Raji (cell line): ENCODE results near the gene CST8.

Source experiments
- POLR2A ChIP-seq: IDR thresholded peaks from 2 replicates; pipeline ENCODE4 v1.6.1; 2011; ENCODE audit warnings: low read depth, low read length, control low read depth; ENCODE audit not compliant: insufficient read depth

CST8 gene

DNA sequence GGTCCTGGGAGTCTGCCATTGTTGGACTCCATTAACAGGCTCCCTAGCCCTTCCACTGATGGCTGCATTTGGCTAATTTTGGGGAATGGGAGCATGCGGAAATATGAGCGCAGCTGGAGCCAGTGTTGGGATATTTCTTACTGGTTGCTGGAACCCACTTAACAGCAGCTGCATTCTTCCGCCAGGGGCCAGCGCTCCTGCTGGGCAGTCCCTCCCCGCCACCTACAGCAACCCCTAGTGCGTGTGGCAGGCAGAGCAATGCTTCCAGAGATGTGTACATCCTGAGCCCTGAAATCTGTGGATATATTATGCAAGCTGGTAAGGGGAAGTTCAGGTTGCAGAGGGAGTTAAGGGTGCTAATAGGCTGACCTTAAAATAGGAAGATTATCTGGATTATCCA is 16.4 kb downstream of the CST8 start:
- no peak for TF ChIP-seq POLR2A

DNA sequence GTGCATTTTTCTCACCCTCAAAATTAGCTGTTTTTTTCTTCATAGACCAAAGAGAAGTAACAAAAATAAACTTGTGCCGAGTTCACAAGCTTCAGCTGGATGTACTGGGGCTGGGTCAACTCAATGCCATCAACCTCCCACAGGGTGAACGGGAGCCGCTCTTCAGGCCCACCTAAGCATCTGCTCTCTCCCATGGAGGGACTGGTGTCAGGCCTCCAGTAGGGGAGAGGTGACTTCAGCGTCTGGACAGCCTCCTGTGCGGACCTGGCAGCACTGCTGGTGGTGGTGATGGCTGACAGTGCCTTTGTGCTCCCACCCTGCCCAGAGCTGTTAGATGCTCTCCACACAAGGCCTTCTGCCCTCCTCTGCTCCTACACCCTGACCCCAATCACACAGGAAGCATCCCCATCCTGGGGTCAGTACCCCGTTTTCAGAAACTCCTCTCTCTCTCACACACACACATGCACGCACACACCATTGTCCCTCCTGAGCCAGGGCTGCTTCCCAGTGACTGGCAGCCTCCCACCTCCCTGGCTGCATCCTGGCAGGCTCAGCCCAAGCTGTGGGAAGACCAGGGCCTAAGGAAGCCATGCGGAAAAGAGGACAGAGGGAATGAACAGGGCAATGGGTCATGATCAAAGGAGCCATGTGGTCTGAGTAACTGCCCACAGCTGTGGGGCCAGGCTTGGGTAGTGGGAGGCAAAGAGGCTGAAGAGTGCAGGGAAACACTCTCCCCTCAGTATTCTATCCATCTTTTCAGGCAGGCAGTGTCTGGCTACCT is 17.7 kb downstream of the CST8 start:
- no peak for TF ChIP-seq POLR2A

DNA sequence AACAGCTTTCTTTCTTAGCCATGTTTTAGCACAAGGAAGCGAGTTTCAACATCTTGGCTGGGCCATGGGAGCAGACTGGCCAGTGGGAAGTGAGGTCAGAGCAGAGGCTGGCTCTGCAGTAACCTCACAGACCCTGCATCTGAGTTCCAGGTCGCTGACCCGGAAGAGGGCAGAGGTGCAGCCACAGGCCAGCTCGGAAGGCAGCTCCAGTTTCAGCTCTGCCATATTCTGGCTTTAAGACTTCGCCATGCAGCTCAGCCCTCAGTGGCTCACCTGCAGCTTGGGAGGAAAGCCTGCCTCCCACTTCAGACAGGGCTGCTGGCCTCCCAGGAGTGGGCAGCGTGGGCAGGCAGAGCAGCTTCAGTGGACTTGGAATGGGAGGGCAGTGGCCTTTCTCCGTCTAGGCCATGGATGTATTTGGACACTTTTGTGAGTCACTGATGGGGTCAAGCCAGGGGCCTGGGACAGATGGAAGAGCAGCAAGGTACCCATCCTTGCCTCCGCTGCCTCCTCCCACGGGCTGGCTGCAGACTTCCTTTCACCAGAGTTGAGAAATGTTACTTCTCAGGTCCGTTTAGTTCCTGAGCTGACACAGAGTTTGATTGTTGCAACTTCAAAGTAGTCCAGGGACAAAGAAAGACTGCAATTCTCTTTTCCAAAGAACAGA is 18.5 kb downstream of the CST8 start:
- no peak for TF ChIP-seq POLR2A

DNA sequence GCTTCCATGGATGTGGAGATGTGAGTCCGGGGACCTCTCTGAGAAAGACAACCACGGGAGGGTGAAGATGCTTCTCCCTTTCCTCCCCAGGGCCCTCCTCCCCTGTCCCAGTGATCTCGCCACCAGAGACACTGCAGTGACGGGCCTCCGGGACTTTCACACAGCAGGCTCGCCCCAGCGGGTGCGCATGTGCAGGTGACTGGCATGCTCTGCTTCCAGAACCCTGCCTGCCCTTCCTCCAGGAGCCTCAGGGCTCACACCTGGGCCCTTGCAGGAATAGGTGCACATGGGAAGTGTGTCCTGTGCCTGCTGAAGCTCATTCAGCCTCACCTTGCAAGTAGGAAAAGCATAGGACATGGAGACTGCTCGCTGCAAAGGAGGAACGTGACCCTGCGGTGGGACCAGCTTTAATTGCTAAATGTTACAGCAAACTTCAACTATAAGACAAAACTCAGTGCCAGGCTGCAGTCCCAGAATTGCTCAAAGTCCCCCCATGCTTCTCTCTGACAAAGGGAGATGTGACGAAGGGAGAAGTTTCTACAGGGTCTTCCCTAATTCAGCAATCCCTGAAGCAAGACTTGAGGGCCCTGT is 19.2 kb downstream of the CST8 start:
- no peak for TF ChIP-seq POLR2A

DNA sequence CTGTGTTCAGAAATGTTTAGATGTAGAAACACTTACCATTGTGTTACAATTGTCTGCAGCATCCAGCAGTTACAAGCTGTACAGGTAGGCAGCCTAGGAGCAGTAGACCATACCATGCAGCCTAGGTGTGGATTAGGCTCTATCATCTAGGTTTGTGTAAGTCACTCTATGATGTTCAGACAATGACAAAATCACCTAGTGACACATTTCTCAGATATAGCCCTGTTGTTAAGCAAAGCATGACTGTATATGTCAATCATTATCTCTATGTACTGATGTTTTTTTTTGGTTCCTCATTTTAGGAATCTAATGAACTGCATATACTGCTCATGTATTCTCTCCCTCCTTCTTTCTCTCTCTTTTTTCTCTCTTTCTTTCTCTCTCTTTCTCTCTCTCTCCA is 22.2 kb downstream of the CST8 start:
- TF ChIP-seq POLR2A, result no peak

DNA sequence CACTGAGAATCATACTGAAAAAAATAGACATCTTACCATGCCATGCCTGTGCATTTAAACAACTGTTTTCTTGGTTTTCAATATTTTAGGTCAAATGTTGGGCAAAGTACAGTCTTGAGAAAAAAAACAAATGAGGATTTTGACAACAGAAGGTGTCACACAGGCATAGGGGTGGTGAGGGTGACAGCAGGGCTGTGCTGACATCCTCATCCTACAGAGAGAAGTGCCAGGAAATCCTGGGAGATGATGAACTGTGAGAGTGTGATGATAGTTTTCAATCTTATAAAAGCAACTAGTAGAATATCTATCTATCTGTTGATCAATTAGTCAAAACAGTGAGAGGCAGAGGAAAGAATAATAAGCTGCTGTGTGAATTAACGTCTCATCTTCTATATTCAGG is 23.9 kb downstream of the CST8 start:
- TF ChIP-seq POLR2A, result no peak

DNA sequence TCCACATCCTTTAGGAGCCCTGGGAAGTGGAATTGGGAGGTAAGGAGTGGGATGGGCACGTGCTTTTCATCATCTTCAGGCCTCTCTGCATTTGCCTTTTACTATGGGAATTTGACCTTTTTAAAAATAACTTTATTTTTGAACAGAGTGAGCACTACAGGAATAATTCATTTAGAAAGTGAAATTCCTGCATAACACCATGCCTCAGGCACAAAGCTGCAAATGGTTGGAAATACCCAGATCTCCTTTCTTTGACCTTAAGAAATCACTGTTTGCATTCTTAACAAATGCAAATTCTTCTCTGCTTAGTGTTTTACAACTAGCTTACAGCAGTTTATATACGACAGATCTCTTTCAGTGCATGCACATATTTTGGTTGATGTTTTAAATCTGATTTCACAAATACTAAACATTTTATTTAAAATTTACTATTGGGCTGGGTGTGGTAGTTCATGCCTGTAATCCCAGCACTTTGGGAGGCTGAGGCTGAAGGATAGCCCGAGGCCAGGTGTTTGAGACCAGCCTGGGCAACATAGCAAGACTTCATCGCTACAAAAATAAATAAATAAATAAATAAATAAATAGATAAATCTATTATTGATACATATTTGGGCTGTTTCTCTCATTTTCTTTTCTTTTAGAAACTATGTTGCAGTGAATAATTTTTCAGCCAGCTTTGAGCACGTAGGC is 24.5 kb downstream of the CST8 start:
- no peak for TF ChIP-seq POLR2A

DNA sequence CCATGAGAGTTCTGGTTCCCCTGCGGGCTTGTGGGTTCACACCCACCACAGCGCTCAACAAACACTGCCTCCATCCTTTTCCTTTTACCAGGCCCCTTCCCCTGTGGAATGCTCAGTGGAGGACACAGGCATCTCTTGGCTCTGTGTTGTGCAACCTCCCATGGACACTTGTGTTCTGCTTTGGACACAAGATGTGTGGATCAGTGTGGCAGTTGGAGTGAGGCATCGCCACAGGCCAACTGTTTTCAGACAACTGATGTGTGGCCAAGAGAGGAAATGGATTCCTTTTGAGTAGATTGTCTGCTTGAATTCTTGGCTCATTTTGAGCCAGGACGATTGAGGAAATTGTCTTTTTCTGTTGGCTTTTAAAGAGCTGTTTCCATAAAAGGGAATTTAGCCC is 26.8 kb downstream of the CST8 start:
- TF ChIP-seq POLR2A, result no peak

DNA sequence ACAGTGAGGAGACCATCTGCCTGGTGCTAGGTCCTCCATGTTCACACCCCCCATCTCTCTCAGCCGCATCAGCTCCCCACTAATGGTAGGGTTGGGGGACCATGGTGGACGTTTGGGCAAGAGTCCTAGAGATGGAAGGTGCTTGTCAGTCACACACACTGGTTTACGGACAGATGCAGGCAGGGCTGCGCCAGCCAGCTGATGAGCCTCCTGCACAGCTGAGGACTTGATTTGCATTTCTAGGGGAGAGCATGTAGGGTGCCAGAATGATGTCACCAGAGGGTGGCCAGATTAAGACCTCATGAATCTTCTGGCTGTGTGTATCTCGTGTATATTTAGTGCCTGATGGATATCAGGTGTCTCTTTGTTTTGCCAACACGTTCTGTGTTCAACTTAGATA is 28.6 kb downstream of the CST8 start:
- no peak for TF ChIP-seq POLR2A

DNA sequence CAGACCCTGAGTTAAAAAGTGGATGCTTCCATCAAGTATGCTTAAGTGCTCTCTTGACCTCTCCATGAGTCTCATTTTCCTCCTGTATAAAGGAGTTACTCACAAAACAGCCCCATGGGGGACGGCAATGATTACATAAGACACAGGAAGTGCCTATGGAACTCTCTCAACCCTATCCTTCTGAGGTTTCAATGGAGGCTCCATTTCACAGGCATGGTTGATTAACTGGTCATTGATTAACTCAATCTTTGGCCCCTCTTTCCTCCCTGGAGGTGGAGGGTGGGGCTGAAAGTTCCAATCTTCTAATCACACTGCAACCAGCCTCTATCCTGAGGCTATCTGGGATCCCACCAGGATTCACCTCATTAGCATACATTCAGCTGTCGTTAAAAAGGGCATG is 29.3 kb downstream of the CST8 start:
- TF ChIP-seq POLR2A, result no peak

DNA sequence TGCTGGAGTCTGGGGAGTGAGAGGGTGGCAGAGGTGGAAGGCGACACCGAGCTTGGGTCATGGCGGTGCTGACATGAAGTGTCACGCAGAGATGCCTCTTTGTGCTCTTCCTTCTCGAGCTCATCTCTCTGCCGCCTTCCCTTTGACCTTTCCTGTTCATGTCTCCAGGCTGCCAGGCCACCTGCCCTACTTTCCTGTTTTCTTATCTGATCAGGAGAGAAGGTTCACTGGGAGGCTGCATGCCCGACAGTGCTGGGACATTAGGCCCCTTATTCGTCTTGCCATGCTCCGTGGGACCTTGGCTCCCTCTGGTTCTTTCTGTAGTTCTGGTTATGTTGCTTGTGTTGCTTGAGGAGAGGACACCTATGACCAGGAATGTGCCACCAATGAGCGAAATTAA is 33.2 kb downstream of the CST8 start:
- no peak for TF ChIP-seq POLR2A

DNA sequence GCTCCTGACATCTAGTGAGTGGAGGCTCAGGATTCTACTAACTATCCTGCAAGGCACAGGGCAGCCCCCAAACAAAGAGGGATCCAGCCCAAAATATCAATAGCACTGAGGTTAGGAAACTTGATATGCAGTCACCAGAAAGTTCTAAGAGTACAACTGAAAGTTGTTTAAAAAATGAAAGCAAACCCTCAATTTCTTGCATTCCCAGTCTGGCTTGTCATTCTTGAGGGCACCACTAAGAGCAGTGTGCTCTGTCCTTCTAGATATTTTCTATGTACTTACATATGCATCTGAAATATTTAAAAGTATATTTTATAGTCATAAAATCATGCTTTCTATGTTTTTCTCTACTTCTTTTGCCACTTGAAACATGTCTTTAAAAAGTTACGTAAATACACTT is 35.9 kb downstream of the CST8 start:
- no peak for TF ChIP-seq POLR2A

DNA sequence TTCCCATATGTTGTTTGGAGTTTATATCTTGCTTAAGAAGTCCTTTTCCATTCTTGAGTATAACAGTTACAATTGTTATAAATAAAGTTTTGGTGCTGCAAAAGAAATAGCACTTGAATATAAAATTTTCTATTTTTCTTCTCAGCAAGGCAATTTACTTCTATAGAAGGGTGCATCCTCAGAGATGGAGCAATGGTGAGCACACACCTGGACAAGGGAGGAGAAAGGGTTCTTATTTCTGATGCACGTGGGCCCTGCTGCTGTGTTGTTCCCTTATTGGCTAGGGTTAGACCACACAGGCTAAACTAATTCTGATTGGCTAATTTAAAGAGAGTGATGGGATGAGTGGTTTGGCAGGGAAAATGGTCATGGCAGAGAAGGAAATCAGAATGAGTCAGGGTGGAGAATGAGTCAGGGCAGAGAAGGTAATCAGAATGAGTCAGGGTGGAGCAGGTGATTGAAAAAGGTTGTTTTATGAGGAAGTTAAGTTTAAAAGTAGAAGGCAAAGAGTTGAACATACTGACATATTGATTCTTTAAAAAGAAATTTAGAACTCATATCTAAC is 38.0 kb downstream of the CST8 start:
- no peak for TF ChIP-seq POLR2A

DNA sequence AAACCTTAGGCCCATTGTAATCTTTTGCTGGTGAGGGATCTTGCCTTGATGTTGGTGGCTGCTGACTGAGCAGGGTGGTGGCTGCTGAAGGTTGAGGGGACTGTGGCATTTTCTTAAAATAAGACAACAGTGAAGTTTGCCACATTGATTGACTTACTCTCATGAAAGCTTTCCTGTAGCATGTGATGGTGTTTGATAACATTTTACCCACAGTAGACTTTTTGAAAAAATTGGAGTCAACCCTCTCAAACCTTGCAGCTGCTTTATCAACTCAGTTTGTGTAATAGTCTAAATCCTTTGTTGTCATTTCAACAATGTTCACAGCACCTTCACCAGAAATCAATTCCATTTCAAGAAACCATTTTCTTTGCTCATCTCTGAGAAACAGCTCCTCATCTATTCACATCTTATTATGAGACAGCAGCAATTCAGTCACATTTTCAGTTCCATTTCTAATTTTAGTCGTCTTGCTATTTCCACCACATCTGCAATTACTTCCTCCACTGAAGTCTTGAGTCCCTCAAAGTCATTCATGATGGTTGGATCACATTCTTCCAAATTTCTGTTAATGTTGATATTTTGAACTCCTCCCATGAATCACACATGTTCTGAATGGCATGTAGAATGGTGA is 40.1 kb downstream of the CST8 start:
- no peak for TF ChIP-seq POLR2A

DNA sequence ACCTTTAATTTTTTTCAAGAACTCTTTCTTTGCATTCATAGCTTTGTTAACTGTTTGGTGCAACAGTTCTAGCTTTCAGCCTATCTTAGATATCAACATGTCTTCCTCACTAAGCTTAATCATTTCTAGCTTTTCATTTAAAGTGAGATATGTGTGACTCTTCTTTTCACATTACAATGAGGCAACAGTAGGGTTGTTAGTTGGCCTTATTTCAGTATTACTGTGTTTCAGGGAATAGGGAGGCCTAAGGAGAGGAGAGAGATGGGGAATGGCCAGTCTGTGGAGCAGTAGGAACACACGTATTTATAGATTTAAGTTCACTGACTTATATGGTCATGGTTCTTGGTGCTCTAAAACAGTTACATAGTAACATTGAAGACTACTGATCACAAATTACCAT is 41.6 kb downstream of the CST8 start:
- no peak for TF ChIP-seq POLR2A

DNA sequence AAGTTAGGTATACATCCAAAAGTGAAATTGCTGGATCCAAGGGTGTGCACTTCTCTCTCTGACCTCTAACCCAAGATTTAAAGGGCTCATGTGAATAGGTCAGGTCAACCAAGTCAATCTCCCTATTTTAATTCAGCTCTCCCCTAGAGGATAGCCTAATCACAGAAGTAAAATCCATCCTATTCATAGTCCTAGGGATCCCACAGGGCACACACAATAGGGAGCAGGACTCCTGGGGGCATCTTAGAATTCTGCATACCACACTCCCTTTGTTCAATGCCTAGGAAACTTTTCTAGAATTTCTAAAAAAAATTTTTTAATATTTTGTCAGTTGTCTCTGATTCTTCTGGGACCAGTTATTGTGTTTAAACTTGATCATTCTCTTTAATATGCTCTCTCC is 42.2 kb downstream of the CST8 start:
- TF ChIP-seq POLR2A, result no peak
